HCT116 (cell line): ENCODE data around the gene PLAC8. TPM values are rescaled to one million over a fixed set of nuclear protein-coding genes. Genes with fewer than 3 reads are reported as not detected.

ENCODE experiments used
- ATAC-seq: fragments of 200-7000 bp; cut with Tn5 transposase; 2 replicates; pipeline ENCODE4 v1.9.1; 2020; ENCODE audit warnings: mild to moderate bottlenecking, moderate library complexity
- BruUV-seq: library from RNA; stranded (reverse); fragments of 400-500 nt; replicated peaks from 2 replicates; lab custom pipeline; 2021; lab: Mats Ljungman, UMichigan
- CTCF ChIA-PET: fragments of 300-600 bp; sonication (Branson Sonifier 250); formaldehyde crosslinking; loops from one replicate; lab custom pipeline; 2021; ENCODE audit warnings: antibody characterized with exemption; lab: Charles Lee
- POLR2A ChIA-PET: fragments of 300-600, 350-600 bp; sonication (Branson Sonifier 250); formaldehyde crosslinking; loops from one replicate; lab custom pipeline; 2021; ENCODE audit warnings: antibody characterized with exemption; lab: Charles Lee
- RAD21 ChIA-PET, 2 experiments: fragments of 300-600 bp; sonication (Branson Sonifier 250); formaldehyde crosslinking; loops; one replicate each; lab custom pipeline; 2023; ENCODE audit warnings: low total read pairs in 2 of 2; ENCODE audit not compliant: uncharacterized antibody in 2 of 2, unreplicated experiment in 2 of 2, low non-redundant PET in 1 of 2; lab: Charles Lee
- DNase-seq: peaks from one replicate; pipeline ENCODE4 v3.0.0-alpha.2; 2010; ENCODE audit warnings: low read depth, low spot score
- H2AFZ ChIP-seq: fragments of 200-600 bp; shearing (Covaris generic), sonication (generic); 2 replicates; pipeline ENCODE4 v1.6.1; 2017; ENCODE audit warnings: low read depth, mixed run types, mixed read lengths, antibody characterized with exemption, low read length; ENCODE audit not compliant: poor library complexity, severe bottlenecking
- H3K27ac ChIP-seq: 2 replicates; pipeline ENCODE4 v1.5.1; 2012; ENCODE audit warnings: low read depth, low read length
- H3K27me3 ChIP-seq: fragments of 200-600 bp; sonication (generic); 2 replicates; pipeline ENCODE4 v1.6.1; 2016; ENCODE audit warnings: mixed run types, low read length, mixed read lengths; ENCODE audit not compliant: insufficient read depth
- H3K36me3 ChIP-seq, 2 experiments: fragments of 200-500 bp in 1 of 2; fragments of 200-600 bp in 1 of 2; sonication (Bioruptor generic) in 1 of 2; sonication (generic) in 1 of 2; 2 replicates each; pipeline versions ENCODE4 v1.5.1 to v1.6.1; 2014 to 2016; ENCODE audit warnings: low read length in 2 of 2, inconsistent platforms in 1 of 2, mixed read lengths in 1 of 2, mixed run types in 1 of 2; ENCODE audit not compliant: insufficient read depth in 2 of 2, control insufficient read depth in 1 of 2
- H3K4me1 ChIP-seq, 2 experiments: fragments of 200-600 bp in 1 of 2; sonication (generic) in 1 of 2; 2 replicates each; pipeline versions ENCODE4 v1.5.1 to v1.6.1; 2012 to 2017; ENCODE audit warnings: low read length in 2 of 2, inconsistent platforms in 1 of 2, mild to moderate bottlenecking in 1 of 2, mixed read lengths in 1 of 2, mixed run types in 1 of 2, moderate library complexity in 1 of 2; ENCODE audit not compliant: insufficient read depth in 2 of 2, control insufficient read depth in 1 of 2
- H3K4me2 ChIP-seq: fragments of 200-600 bp; sonication (generic); 2 replicates; pipeline ENCODE4 v1.6.1; 2017; ENCODE audit warnings: mixed run types, low read length, mixed read lengths
- H3K4me3 ChIP-seq, 2 experiments: fragments of 200-600 bp in 1 of 2; sonication (generic) in 1 of 2; replicated peaks in 1 of 2; 2 replicates each; pipeline ENCODE4 v1.5.1; 2011 to 2016; ENCODE audit warnings: low read length in 2 of 2, control low read depth in 1 of 2, low read depth in 1 of 2, mild to moderate bottlenecking in 1 of 2, mixed read lengths in 1 of 2, mixed run types in 1 of 2
- H3K79me2 ChIP-seq: fragments of 200-600 bp; sonication (generic); 2 replicates; pipeline ENCODE4 v1.6.1; 2017; ENCODE audit warnings: mild to moderate bottlenecking, mixed run types, low read length, moderate library complexity, mixed read lengths; ENCODE audit not compliant: insufficient read depth
- H3K9ac ChIP-seq: fragments of 200-600 bp; sonication (generic); 2 replicates; pipeline ENCODE4 v1.6.1; 2016; ENCODE audit warnings: low read length, mixed read lengths
- H3K9me2 ChIP-seq: fragments of 200-600 bp; sonication (generic), shearing (Covaris generic); 2 replicates; pipeline ENCODE4 v1.6.1; 2017; ENCODE audit warnings: mixed run types, mild to moderate bottlenecking, moderate library complexity; ENCODE audit not compliant: insufficient read depth
- H3K9me3 ChIP-seq, 2 experiments: fragments of 200-500 bp in 1 of 2; fragments of 200-600 bp in 1 of 2; sonication (Bioruptor generic) in 1 of 2; sonication (generic) in 1 of 2; 2 replicates each; pipeline ENCODE4 v1.6.1; 2014 to 2017; ENCODE audit warnings: low read length in 2 of 2, mixed read lengths in 2 of 2, inconsistent platforms in 1 of 2, low read depth in 1 of 2, mild to moderate bottlenecking in 1 of 2, mixed run types in 1 of 2, moderate library complexity in 1 of 2; ENCODE audit not compliant: control insufficient read depth in 1 of 2, insufficient read depth in 1 of 2
- H4K20me1 ChIP-seq: fragments of 200-600 bp; sonication (generic), shearing (Covaris generic); 2 replicates; pipeline ENCODE4 v1.6.1; 2017; ENCODE audit warnings: mixed run types, mild to moderate bottlenecking, moderate library complexity; ENCODE audit not compliant: insufficient read depth
- CBX3 ChIP-seq: IDR thresholded peaks from 2 replicates; pipeline ENCODE4 v1.6.1; 2012; ENCODE audit warnings: low read depth
- CEBPB ChIP-seq: IDR thresholded peaks from 2 replicates; pipeline ENCODE4 v1.6.1; 2012; ENCODE audit warnings: low read depth
- EGR1 ChIP-seq: IDR thresholded peaks from 2 replicates; pipeline ENCODE4 v1.6.1; 2012; ENCODE audit warnings: low read depth
- ELF1 ChIP-seq: IDR thresholded peaks from 2 replicates; pipeline ENCODE4 v1.6.1; 2012; ENCODE audit warnings: low read depth, borderline replicate concordance
- EZH2 ChIP-seq: fragments of 200-600 bp; sonication (generic); IDR thresholded peaks from 2 replicates; pipeline ENCODE4 v1.6.1; 2017; ENCODE audit warnings: antibody characterized with exemption, mixed run types
- EZH2phosphoT487 ChIP-seq: fragments of 200-600 bp; IDR thresholded peaks from 2 replicates; pipeline ENCODE4 v1.6.1; 2018; ENCODE audit warnings: antibody characterized with exemption, borderline replicate concordance
- POLR2A ChIP-seq: IDR thresholded peaks from 2 replicates; pipeline ENCODE4 v1.7.0; 2011; ENCODE audit warnings: borderline replicate concordance; ENCODE audit not compliant: insufficient read depth, insufficient read length; ENCODE audit errors: extremely low read depth
- POLR2AphosphoS5 ChIP-seq: IDR thresholded peaks from 2 replicates; pipeline ENCODE4 v1.6.1; 2011; ENCODE audit warnings: mild to moderate bottlenecking, low read depth, low read length, moderate library complexity
- RAD21 ChIP-seq: IDR thresholded peaks from 2 replicates; pipeline ENCODE4 v1.6.1; 2012; ENCODE audit warnings: low read depth, mild to moderate bottlenecking
- SRF ChIP-seq: IDR thresholded peaks from 2 replicates; pipeline ENCODE4 v1.6.1; 2012; ENCODE audit warnings: low read depth
- TCF7L2 ChIP-seq: IDR thresholded peaks from 2 replicates; pipeline ENCODE4 v1.7.0; 2011; ENCODE audit warnings: borderline replicate concordance, inconsistent platforms; ENCODE audit not compliant: insufficient read depth, insufficient read length; ENCODE audit errors: extremely low read depth
- ZNF274 ChIP-seq: fragments of 200-500 bp; sonication (Bioruptor generic); IDR thresholded peaks from 2 replicates; pipeline ENCODE4 v1.6.1; 2014; ENCODE audit warnings: mild to moderate bottlenecking, low read depth, low read length, inconsistent platforms
- intact Hi-C: fragments of 100-400 bp; cut with micrococcal nuclease; formaldehyde crosslinking; loops from 2 replicates; pipeline ENCODE4 v1.10.0; 2022
- total RNA-seq: library from RNA; stranded (reverse); gene quantifications from one replicate; pipeline ENCODE4 v1.2.1, GENCODE V29; 2021; ENCODE audit not compliant: unreplicated experiment
- TF ChIP-seq, protein P1 (sequence below), 3 experiments: fragments of 200-600 bp in 1 of 3; sonication (generic) in 1 of 3; IDR thresholded peaks in 2 of 3; conservative IDR thresholded peaks in 1 of 3; 2 replicates each; pipeline ENCODE4 v1.5.1; 2012 to 2017; ENCODE audit warnings: low read depth in 2 of 3, low read length in 2 of 3, antibody characterized with exemption in 1 of 3, borderline replicate concordance in 1 of 3, control low read depth in 1 of 3, mild to moderate bottlenecking in 1 of 3, mixed read lengths in 1 of 3, mixed run types in 1 of 3, moderate library complexity in 1 of 3; ENCODE audit not compliant: insufficient read depth in 1 of 3
- TF ChIP-seq, protein P2 (sequence below): IDR thresholded peaks from 2 replicates; pipeline ENCODE4 v1.6.1; 2012
- TF ChIP-seq, protein P3 (sequence below): IDR thresholded peaks from 2 replicates; pipeline ENCODE4 v1.6.1; 2011; ENCODE audit warnings: mild to moderate bottlenecking, low read length, moderate library complexity; ENCODE audit not compliant: insufficient replicate concordance; ENCODE audit errors: extremely low read depth

Gene PLAC8
- total RNA-seq, 1 experiment from 2014 or later, result 0.61 TPM

DNA sequence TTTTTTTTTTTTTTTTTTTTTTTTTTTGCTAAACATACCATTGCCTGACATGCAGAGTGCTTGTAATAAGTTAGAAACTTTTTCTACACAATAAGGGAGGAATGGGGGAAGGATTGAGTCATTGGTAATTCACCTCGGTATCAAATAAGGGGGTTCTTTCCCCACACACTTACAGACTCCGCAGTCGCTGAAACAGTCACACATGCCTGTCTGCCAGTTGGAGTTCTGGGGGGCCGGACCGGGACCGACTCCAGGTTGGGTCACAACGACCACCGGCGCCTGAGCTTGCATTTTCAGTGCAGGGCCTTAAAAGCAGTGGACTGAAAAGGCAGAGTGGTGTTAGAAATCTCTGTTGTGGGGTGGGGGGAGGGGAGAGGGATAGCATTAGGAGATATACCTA is 6.9 kb downstream of the PLAC8 start:
- H3K79me2 ChIP-seq, result no peaks in the 10 kb centered on the region
- no peak overlapping the region for H2AFZ ChIP-seq
- no peak overlapping the region for H3K9ac ChIP-seq
- intact Hi-C loops, result no loop called here
- H3K9me2 ChIP-seq, result no peaks in the 10 kb centered on the region
- no peaks in the 10 kb centered on the region for H4K20me1 ChIP-seq
- H3K4me3 ChIP-seq, result no peak overlapping the region
- TF ChIP-seq TCF7L2, result no peak
- no peak overlapping the region for H3K27ac ChIP-seq
- DNase-seq, result no peak
- no peak for ATAC-seq
- no peaks in the 10 kb centered on the region for H3K36me3 ChIP-seq
- H3K4me1 ChIP-seq, result peaks cover 3 to 13% of the 10 kb centered on the region in 2 experiments; a peak in 3 of 4 replicates
- ChIA-PET POLR2A (no interaction called here), RAD21 (no interaction called here), CTCF (no interaction called here)
- no TSS peak for BruUV-seq
- no peak overlapping the region for H3K4me2 ChIP-seq
- H3K9me3 ChIP-seq, result no peaks in the 10 kb centered on the region
- H3K27me3 ChIP-seq, result no peaks in the 10 kb centered on the region

DNA sequence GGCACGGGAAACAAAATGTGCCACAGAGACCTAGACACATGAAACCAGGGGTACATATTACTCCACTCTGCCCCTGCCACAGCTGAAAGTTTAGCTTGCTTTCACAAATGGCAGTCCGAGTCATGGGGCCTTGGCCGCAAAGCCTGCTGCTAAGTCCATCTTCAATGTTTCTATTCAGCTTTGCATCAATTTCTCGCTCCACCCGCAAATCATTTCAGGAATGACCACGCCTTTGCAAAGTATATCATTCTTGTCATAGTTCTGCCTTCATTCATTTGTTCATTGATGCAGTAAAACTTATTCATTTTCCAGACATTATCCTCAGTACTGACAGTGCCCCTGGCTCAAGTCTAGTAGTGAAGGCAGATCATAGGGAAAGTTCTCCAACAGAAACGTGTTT is 9.5 kb downstream of the PLAC8 start:
- H3K27ac ChIP-seq, result no peak overlapping the region
- H3K9me3 ChIP-seq, result no peaks in the 10 kb centered on the region
- no peak overlapping the region for H3K4me2 ChIP-seq
- ChIA-PET CTCF (no interaction called here), RAD21 (no interaction called here), POLR2A (no interaction called here)
- no peak overlapping the region for H3K9ac ChIP-seq
- H3K27me3 ChIP-seq, result no peaks in the 10 kb centered on the region
- no peaks in the 10 kb centered on the region for H3K79me2 ChIP-seq
- no peak overlapping the region for H3K4me3 ChIP-seq
- no TSS peak for BruUV-seq
- no peaks in the 10 kb centered on the region for H4K20me1 ChIP-seq
- no peak for ATAC-seq
- no peak overlapping the region for H2AFZ ChIP-seq
- DNase-seq, result no peak
- no peaks in the 10 kb centered on the region for H3K9me2 ChIP-seq
- H3K4me1 ChIP-seq, result peaks cover 0 to 5% of the 10 kb centered on the region in 2 experiments; a peak in 1 of 4 replicates
- intact Hi-C loops, result no loop called here
- H3K36me3 ChIP-seq, result no peaks in the 10 kb centered on the region
- TF ChIP-seq CBX3 (no peak), EZH2 (no peak), EZH2phosphoT487 (no peak), EGR1 (no peak), ELF1 (no peak), TCF7L2 (no peak), ZNF274 (no peak), CEBPB (no peak), RAD21 (no peak), POLR2A (no peak), SRF (no peak), POLR2AphosphoS5 (no peak)
- TF ChIP-seq, protein P1, sequence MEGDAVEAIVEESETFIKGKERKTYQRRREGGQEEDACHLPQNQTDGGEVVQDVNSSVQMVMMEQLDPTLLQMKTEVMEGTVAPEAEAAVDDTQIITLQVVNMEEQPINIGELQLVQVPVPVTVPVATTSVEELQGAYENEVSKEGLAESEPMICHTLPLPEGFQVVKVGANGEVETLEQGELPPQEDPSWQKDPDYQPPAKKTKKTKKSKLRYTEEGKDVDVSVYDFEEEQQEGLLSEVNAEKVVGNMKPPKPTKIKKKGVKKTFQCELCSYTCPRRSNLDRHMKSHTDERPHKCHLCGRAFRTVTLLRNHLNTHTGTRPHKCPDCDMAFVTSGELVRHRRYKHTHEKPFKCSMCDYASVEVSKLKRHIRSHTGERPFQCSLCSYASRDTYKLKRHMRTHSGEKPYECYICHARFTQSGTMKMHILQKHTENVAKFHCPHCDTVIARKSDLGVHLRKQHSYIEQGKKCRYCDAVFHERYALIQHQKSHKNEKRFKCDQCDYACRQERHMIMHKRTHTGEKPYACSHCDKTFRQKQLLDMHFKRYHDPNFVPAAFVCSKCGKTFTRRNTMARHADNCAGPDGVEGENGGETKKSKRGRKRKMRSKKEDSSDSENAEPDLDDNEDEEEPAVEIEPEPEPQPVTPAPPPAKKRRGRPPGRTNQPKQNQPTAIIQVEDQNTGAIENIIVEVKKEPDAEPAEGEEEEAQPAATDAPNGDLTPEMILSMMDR (IDR thresholded peaks at IDR 0.05 in 2 of 3, conservative IDR thresholded peaks at IDR 0.05 in 1 of 3; ENCODE audit: borderline replicate concordance in 1 of 3, insufficient read depth in 1 of 3, low read depth in 2 of 3, low read length in 2 of 3), result no peak
- TF ChIP-seq, protein P2, sequence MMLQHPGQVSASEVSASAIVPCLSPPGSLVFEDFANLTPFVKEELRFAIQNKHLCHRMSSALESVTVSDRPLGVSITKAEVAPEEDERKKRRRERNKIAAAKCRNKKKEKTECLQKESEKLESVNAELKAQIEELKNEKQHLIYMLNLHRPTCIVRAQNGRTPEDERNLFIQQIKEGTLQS, result no peak
- TF ChIP-seq, protein P3, sequence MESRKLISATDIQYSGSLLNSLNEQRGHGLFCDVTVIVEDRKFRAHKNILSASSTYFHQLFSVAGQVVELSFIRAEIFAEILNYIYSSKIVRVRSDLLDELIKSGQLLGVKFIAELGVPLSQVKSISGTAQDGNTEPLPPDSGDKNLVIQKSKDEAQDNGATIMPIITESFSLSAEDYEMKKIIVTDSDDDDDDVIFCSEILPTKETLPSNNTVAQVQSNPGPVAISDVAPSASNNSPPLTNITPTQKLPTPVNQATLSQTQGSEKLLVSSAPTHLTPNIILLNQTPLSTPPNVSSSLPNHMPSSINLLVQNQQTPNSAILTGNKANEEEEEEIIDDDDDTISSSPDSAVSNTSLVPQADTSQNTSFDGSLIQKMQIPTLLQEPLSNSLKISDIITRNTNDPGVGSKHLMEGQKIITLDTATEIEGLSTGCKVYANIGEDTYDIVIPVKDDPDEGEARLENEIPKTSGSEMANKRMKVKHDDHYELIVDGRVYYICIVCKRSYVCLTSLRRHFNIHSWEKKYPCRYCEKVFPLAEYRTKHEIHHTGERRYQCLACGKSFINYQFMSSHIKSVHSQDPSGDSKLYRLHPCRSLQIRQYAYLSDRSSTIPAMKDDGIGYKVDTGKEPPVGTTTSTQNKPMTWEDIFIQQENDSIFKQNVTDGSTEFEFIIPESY, result no peak
